ENCODE data around the gene ZCCHC24.

ZCCHC24 gene

DNA sequence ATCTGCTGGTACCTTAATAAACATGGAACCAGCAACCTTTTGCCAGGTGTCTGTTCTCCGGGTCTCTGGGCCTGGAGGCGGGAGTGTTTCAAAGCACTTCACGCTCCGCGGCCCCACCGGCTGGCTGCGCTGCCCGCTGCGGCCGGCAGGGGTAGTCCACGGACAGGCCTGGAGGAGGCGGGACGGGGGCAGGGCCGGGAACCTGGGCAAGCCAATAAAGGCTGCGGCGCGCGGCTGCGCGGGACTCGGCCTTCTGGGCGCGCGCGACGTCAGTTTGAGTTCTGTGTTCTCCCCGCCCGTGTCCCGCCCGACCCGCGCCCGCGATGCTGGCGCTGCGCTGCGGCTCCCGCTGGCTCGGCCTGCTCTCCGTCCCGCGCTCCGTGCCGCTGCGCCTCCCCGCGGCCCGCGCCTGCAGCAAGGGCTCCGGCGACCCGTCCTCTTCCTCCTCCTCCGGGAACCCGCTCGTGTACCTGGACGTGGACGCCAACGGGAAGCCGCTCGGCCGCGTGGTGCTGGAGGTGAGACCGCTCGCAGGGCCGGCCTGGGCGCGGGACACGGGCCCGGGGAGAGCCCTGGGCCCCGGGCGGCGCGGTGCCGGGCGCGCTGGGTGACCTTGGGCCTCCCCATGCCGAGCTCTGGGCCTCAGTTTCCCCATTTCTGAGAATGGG lies 98.1 kb downstream of the ZCCHC24 start, which contains the start of gene PPIF:
TSS of gene PPIF (plus strand) at position 244 of the 668 bp plus-strand sequence. CDS start at position 324, 80 bp downstream.
- Histone ChIP-seq H3K79me2 (ENCODE audit: control insufficient read depth, insufficient read depth, low read length, unreplicated experiment) (peaks cover 37% of the 10 kb centered on the region), H3K36me3 (ENCODE audit: insufficient read depth, low read length) (peaks cover 33% of the 10 kb centered on the region; the same call in 1 of the 2 replicates), H2AFZ (ENCODE audit: low read length, unreplicated experiment) (no peak within 1 kb of the TSS), H3K4me1 (ENCODE audit: control insufficient read depth, insufficient read depth, low read length, unreplicated experiment) (peaks cover 24% of the 10 kb centered on the region), H3K27ac (ENCODE audit: low read depth, low read length) (peak within 1 kb of the TSS; percentile 80), H3K4me3 (ENCODE audit: low read depth, low read length) (peak within 1 kb of the TSS; percentile 98), H3K27me3 (ENCODE audit: insufficient read depth, low read length) (no peaks in the 10 kb centered on the region)

- H3K4me1 ChIP-seq (ENCODE audit: control insufficient read depth, insufficient read depth, low read length, unreplicated experiment): peaks cover 24% of the 10 kb centered on the region
- no peak overlapping the region for H2AFZ ChIP-seq (ENCODE audit: low read length, unreplicated experiment)
- peaks cover 26% of the 10 kb centered on the region; the same call in 1 of the 2 replicates for H3K36me3 ChIP-seq (ENCODE audit: insufficient read depth, low read length)
- no peaks in the 10 kb centered on the region for H3K27me3 ChIP-seq (ENCODE audit: insufficient read depth, low read length)
- peaks cover 37% of the 10 kb centered on the region for H3K79me2 ChIP-seq (ENCODE audit: control insufficient read depth, insufficient read depth, low read length, unreplicated experiment)
- H3K27ac ChIP-seq (ENCODE audit: low read depth, low read length): no peak overlapping the region
- H3K4me3 ChIP-seq (ENCODE audit: low read depth, low read length): peak overlapping the region; percentile 98
Observed at GRCh38 chr10:79346388-79347225, 98.8 kb downstream of the ZCCHC24 start.

DNA sequence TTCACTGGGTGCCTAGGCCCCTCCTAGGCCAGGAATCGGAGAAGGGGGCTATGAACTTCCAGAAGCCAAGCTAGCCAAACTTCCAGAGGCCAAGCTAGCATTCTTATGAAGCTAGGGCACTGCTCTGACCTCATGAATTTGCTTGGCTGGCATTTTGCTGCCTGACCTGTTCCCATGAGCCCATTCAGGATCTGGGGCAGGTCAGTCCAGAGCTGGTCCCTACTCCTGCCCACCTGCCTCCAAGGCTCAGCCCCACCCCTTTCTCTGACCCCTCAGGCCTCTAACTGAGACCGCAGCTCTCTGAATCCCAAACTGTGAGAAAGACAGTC lies 99.4 kb downstream of the ZCCHC24 start:
- Histone ChIP-seq H2AFZ (ENCODE audit: low read length, unreplicated experiment) (no peak overlapping the region), H3K27ac (ENCODE audit: low read depth, low read length) (no peak overlapping the region), H3K27me3 (ENCODE audit: insufficient read depth, low read length) (no peaks in the 10 kb centered on the region), H3K4me3 (ENCODE audit: low read depth, low read length) (no peak overlapping the region), H3K79me2 (ENCODE audit: control insufficient read depth, insufficient read depth, low read length, unreplicated experiment) (peaks cover 36% of the 10 kb centered on the region), H3K36me3 (ENCODE audit: insufficient read depth, low read length) (peaks cover 23% of the 10 kb centered on the region; the same call in 1 of the 2 replicates), H3K4me1 (ENCODE audit: control insufficient read depth, insufficient read depth, low read length, unreplicated experiment) (peaks cover 24% of the 10 kb centered on the region)

DNA sequence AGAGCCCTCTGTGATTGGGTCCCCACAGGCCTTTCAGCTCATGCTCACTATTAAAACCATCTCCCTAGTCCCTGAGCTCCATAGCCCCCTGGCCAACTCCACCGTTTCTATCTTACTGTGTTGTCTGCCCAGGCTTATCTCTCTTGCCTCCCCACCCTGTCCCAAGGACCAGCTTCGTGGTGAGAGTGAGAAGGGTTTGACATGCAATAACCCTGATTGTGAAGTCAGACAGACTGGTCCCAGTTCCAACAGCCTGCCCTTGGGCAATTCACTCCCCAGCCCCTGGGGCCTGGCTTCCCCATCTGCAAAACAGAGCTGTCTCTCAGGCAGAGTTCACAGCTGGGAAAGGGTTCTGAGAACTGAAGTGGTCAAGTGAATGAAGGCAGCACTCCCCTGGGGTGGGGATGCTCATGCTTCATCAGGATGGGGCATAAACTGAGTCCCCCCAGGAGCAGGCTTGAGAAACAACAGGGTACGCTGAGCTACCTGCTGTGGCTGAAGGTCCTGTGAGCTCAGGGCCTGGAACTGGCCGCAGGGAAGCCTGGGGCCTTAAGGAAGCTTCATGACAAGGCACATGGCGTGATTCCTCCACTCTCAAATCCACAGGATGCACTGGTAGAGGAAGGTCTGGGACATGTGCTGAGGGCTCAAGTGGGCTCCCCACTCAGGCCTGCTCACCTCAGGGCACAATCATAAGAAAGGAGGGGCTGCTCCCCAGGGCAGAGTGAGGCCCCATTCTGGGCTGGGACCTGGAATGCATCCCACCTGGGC lies 100.0 kb downstream of the ZCCHC24 start:
- H2AFZ ChIP-seq (ENCODE audit: low read length, unreplicated experiment): no peak overlapping the region
- H3K36me3 ChIP-seq (ENCODE audit: insufficient read depth, low read length): peaks cover 18% of the 10 kb centered on the region; the same call in 1 of the 2 replicates
- no peak overlapping the region for H3K27ac ChIP-seq (ENCODE audit: low read depth, low read length)
- peaks cover 24% of the 10 kb centered on the region for H3K4me1 ChIP-seq (ENCODE audit: control insufficient read depth, insufficient read depth, low read length, unreplicated experiment)
- H3K27me3 ChIP-seq (ENCODE audit: insufficient read depth, low read length): no peaks in the 10 kb centered on the region
- no peak overlapping the region for H3K4me3 ChIP-seq (ENCODE audit: low read depth, low read length)
- peaks cover 31% of the 10 kb centered on the region for H3K79me2 ChIP-seq (ENCODE audit: control insufficient read depth, insufficient read depth, low read length, unreplicated experiment)

DNA sequence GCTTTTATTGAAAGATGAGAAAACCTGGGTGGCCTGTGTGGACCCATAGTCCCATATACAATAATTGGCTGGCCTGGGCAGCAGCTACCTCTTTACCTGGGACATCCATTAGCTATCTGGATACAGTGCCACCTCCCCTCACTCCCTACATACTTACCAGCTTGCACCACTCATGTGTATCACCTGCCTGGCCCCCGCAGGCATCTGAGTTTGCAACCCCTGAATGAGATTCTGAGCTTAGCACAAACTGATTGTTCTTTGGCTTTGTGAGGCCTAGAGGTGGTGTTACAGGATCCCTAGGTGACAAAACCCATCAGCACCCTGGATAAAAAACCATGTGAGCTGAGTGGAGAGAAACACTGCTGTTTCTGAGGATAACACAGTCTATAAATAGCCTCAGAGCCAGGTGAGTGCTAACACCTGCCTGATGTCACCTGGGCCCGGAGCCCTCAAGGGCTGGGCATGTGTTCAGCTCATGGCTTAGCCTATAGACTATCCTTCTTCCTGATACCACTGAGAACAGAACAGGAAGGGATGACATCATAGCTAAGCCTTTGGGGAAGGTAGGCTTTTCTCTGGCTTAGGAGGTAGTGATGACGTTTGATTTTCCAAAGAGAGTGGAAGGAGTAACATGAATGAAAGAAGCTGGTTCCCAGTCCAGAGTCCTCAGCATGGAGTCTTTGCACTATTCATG lies 100.8 kb downstream of the ZCCHC24 start:
- Histone ChIP-seq H3K36me3 (ENCODE audit: insufficient read depth, low read length) (peaks cover 10% of the 10 kb centered on the region; the same call in 1 of the 2 replicates), H3K27me3 (ENCODE audit: insufficient read depth, low read length) (no peaks in the 10 kb centered on the region), H3K4me3 (ENCODE audit: low read depth, low read length) (no peak overlapping the region), H3K79me2 (ENCODE audit: control insufficient read depth, insufficient read depth, low read length, unreplicated experiment) (peaks cover 23% of the 10 kb centered on the region), H2AFZ (ENCODE audit: low read length, unreplicated experiment) (no peak overlapping the region), H3K27ac (ENCODE audit: low read depth, low read length) (no peak overlapping the region), H3K4me1 (ENCODE audit: control insufficient read depth, insufficient read depth, low read length, unreplicated experiment) (peaks cover 18% of the 10 kb centered on the region)

GRCh38 chr10:79342811-79343561 lies 102.4 kb downstream of the ZCCHC24 start:
- H3K79me2 ChIP-seq (ENCODE audit: control insufficient read depth, insufficient read depth, low read length, unreplicated experiment): peaks cover 6% of the 10 kb centered on the region
- no peaks in the 10 kb centered on the region for H3K36me3 ChIP-seq (ENCODE audit: insufficient read depth, low read length)
- no peaks in the 10 kb centered on the region for H3K27me3 ChIP-seq (ENCODE audit: insufficient read depth, low read length)
- no peak overlapping the region for H3K4me3 ChIP-seq (ENCODE audit: low read depth, low read length)
- H3K4me1 ChIP-seq (ENCODE audit: control insufficient read depth, insufficient read depth, low read length, unreplicated experiment): peaks cover 5% of the 10 kb centered on the region
- H3K27ac ChIP-seq (ENCODE audit: low read depth, low read length): no peak overlapping the region
- no peak overlapping the region for H2AFZ ChIP-seq (ENCODE audit: low read length, unreplicated experiment)

DNA sequence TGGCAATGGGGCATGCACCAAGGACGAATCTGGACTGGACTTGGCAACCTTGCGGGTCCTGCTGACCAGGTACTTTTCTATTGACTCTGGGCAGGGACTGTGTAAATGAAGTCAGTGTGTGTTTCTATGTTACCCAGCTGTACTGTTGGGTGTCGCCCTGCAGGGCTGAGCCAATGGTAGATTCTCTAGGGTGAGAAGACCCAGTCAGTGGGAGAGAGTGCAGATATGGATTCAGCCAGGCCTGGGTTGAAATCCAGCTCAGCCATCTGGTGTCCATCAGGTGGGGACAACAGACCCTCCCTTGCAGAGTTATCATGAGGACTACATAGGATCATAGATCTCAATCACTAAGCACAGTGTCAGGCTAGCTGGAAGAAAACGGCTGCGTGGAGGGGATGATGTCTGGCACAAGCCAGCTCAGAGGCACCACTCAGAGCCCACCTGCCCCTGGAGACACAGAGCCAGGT lies 103.1 kb downstream of the ZCCHC24 start:
- Histone ChIP-seq H3K27ac (ENCODE audit: low read depth, low read length) (no peak overlapping the region), H3K36me3 (ENCODE audit: insufficient read depth, low read length) (no peaks in the 10 kb centered on the region), H2AFZ (ENCODE audit: low read length, unreplicated experiment) (no peak overlapping the region), H3K4me1 (ENCODE audit: control insufficient read depth, insufficient read depth, low read length, unreplicated experiment) (peaks cover 5% of the 10 kb centered on the region), H3K79me2 (ENCODE audit: control insufficient read depth, insufficient read depth, low read length, unreplicated experiment) (no peaks in the 10 kb centered on the region), H3K4me3 (ENCODE audit: low read depth, low read length) (no peak overlapping the region), H3K27me3 (ENCODE audit: insufficient read depth, low read length) (no peaks in the 10 kb centered on the region)

GRCh38 chr10:79340646-79341244 lies 104.7 kb downstream of the ZCCHC24 start:
- H3K4me1 ChIP-seq (ENCODE audit: control insufficient read depth, insufficient read depth, low read length, unreplicated experiment): no peaks in the 10 kb centered on the region
- H3K79me2 ChIP-seq (ENCODE audit: control insufficient read depth, insufficient read depth, low read length, unreplicated experiment): no peaks in the 10 kb centered on the region
- H3K27ac ChIP-seq (ENCODE audit: low read depth, low read length): no peak overlapping the region
- H3K4me3 ChIP-seq (ENCODE audit: low read depth, low read length): no peak overlapping the region
- no peak overlapping the region for H2AFZ ChIP-seq (ENCODE audit: low read length, unreplicated experiment)
- no peaks in the 10 kb centered on the region for H3K36me3 ChIP-seq (ENCODE audit: insufficient read depth, low read length)
- H3K27me3 ChIP-seq (ENCODE audit: insufficient read depth, low read length): no peaks in the 10 kb centered on the region

- no peak overlapping the region for H2AFZ ChIP-seq (ENCODE audit: low read length, unreplicated experiment)
- H3K4me1 ChIP-seq (ENCODE audit: control insufficient read depth, insufficient read depth, low read length, unreplicated experiment): no peaks in the 10 kb centered on the region
- no peaks in the 10 kb centered on the region for H3K36me3 ChIP-seq (ENCODE audit: insufficient read depth, low read length)
- no peak overlapping the region for H3K4me3 ChIP-seq (ENCODE audit: low read depth, low read length)
- no peaks in the 10 kb centered on the region for H3K27me3 ChIP-seq (ENCODE audit: insufficient read depth, low read length)
- no peaks in the 10 kb centered on the region for H3K79me2 ChIP-seq (ENCODE audit: control insufficient read depth, insufficient read depth, low read length, unreplicated experiment)
- H3K27ac ChIP-seq (ENCODE audit: low read depth, low read length): no peak overlapping the region
Observed at GRCh38 chr10:79339266-79339665, 106.2 kb downstream of the ZCCHC24 start.
